ENCODE data around the gene CMTM1. TPM values are rescaled to one million over a fixed set of nuclear protein-coding genes. Genes with fewer than 3 reads are reported as not detected.

CMTM1 gene
- total and polyA plus RNA-seq, 4 donors, result 0.41 to 7.5 (median 2.9) TPM

- ATAC-seq (ENCODE audit: insufficient read depth, low FRiP score), result no peak
Measured at GRCh38 chr16:66605979-66606751, 39.9 kb downstream of the CMTM1 start.

GRCh38 chr16:66608241-66609138 lies 42.3 kb downstream of the CMTM1 start:
- H3K9ac ChIP-seq (ENCODE audit: insufficient read depth in 1 of 2, low read length in 2 of 2), result peak overlapping the region in 1 of 2 donors; percentile 23
- 36 to 37% methylated on average over 17 of the region's 17 CpGs for WGBS, 2 donors
- no peak overlapping the region for H3K4me3 ChIP-seq
- H3K4me1 ChIP-seq (ENCODE audit: control insufficient read depth in 5 of 5, insufficient read depth in 5 of 5, low read length in 5 of 5), result peaks cover 0 to 18% (median 10%) of the 10 kb centered on the region in 5 donors
- no peak overlapping the region for H3K27ac ChIP-seq (ENCODE audit: low read depth in 1 of 2, low read length in 1 of 2)
- H3K9me3 ChIP-seq (ENCODE audit: control insufficient read depth in 4 of 4, insufficient read depth in 3 of 4, low read length in 3 of 4), result no peaks in the 10 kb centered on the region
- peak; percentile 30 for ATAC-seq (ENCODE audit: insufficient read depth, low FRiP score)
- peak; percentile 71 for TF ChIP-seq CTCF (IDR thresholded peaks at IDR 0.05; ENCODE audit: control extremely low read depth, extremely low read depth)
- DNase-seq, result peak; percentile 79 to 89 (median 85)
- no peaks in the 10 kb centered on the region for H3K27me3 ChIP-seq (ENCODE audit: control insufficient read depth in 3 of 3, insufficient read depth in 3 of 3, low read length in 2 of 3)
- peaks cover 6 to 40% (median 28%) of the 10 kb centered on the region in 4 donors for H3K36me3 ChIP-seq (ENCODE audit: control insufficient read depth in 4 of 4, insufficient read depth in 4 of 4, low read length in 4 of 4)

More at GRCh38 chr16:66605979-66606751, 39.9 kb downstream of the CMTM1 start:
- H3K27me3 ChIP-seq (ENCODE audit: control insufficient read depth in 3 of 3, insufficient read depth in 3 of 3, low read length in 2 of 3), result no peaks in the 10 kb centered on the region
- peaks cover 0 to 28% (median 12%) of the 10 kb centered on the region in 4 donors for H3K36me3 ChIP-seq (ENCODE audit: control insufficient read depth in 4 of 4, insufficient read depth in 4 of 4, low read length in 4 of 4)
- TF ChIP-seq CTCF (IDR thresholded peaks at IDR 0.05; ENCODE audit: control extremely low read depth, extremely low read depth), result no peak
- no peak for DNase-seq
- WGBS, 2 donors, result 45 to 53% methylated on average over 10 of the region's 10 CpGs
- H3K9ac ChIP-seq (ENCODE audit: insufficient read depth in 1 of 2, low read length in 2 of 2), result peak overlapping the region in 1 of 2 donors; percentile 23
- H3K9me3 ChIP-seq (ENCODE audit: control insufficient read depth in 4 of 4, insufficient read depth in 3 of 4, low read length in 3 of 4), result no peaks in the 10 kb centered on the region
- H3K4me3 ChIP-seq, result peak overlapping the region; percentile 64
- H3K4me1 ChIP-seq (ENCODE audit: control insufficient read depth in 5 of 5, insufficient read depth in 5 of 5, low read length in 5 of 5), result peaks cover 0 to 21% (median 10%) of the 10 kb centered on the region in 5 donors
- peak overlapping the region in 1 of 2 donors; percentile 84 for H3K27ac ChIP-seq (ENCODE audit: low read depth in 1 of 2, low read length in 1 of 2)

GRCh38 chr16:66609139-66609510 lies 42.9 kb downstream of the CMTM1 start:
- Histone ChIP-seq H3K27ac (ENCODE audit: low read depth in 1 of 2, low read length in 1 of 2) (no peak overlapping the region), H3K27me3 (ENCODE audit: control insufficient read depth in 3 of 3, insufficient read depth in 3 of 3, low read length in 2 of 3) (no peaks in the 10 kb centered on the region), H3K4me3 (no peak overlapping the region), H3K9ac (ENCODE audit: insufficient read depth in 1 of 2, low read length in 2 of 2) (no peak overlapping the region), H3K36me3 (ENCODE audit: control insufficient read depth in 4 of 4, insufficient read depth in 4 of 4, low read length in 4 of 4) (peaks cover 6 to 41% (median 28%) of the 10 kb centered on the region in 4 donors), H3K9me3 (ENCODE audit: control insufficient read depth in 4 of 4, insufficient read depth in 3 of 4, low read length in 3 of 4) (no peaks in the 10 kb centered on the region), H3K4me1 (ENCODE audit: control insufficient read depth in 5 of 5, insufficient read depth in 5 of 5, low read length in 5 of 5) (peaks cover 0 to 13% (median 5%) of the 10 kb centered on the region in 5 donors)
- no peak for ATAC-seq (ENCODE audit: insufficient read depth, low FRiP score)
- TF ChIP-seq CTCF (IDR thresholded peaks at IDR 0.05; ENCODE audit: control extremely low read depth, extremely low read depth), result no peak
- DNase-seq, result no peak
- WGBS, 2 donors, result 84 to 86% methylated on average over 12 of the region's 12 CpGs

Data from lung (tissue), 12 donors.